Activated CD4-positive, alpha-beta memory T cell treated with anti-CD3 and anti-CD28 coated beads for 36 hours (primary cell): Measurements from ENCODE around the gene IGFLR1. TPM values are rescaled to one million over a fixed set of nuclear protein-coding genes. Genes with fewer than 3 reads are reported as not detected.

ENCODE experiments used
- CTCF ChIA-PET: fragments of 350-600 bp; sonication (Branson Sonifier 250); formaldehyde crosslinking; loops from one replicate; lab custom pipeline; 2021; ENCODE audit warnings: antibody characterized with exemption, inconsistent platforms; lab: Charles Lee
- POLR2A ChIA-PET: fragments of 350-600 bp; sonication (Branson Sonifier 250); formaldehyde crosslinking; loops from one replicate; lab custom pipeline; 2021; ENCODE audit warnings: antibody characterized with exemption; lab: Charles Lee
- DNase-seq: peaks from one replicate; pipeline ENCODE4 v3.0.0-alpha.2; 2020
- H3K27ac Mint-ChIP-seq: one replicate; pipeline ENCODE4 v1.8.0; 2021; ENCODE audit warnings: mixed read lengths
- H3K27me3 Mint-ChIP-seq: one replicate; pipeline ENCODE4 v1.8.0; 2021; ENCODE audit warnings: mixed read lengths
- H3K36me3 Mint-ChIP-seq: one replicate; pipeline ENCODE4 v1.8.0; 2021; ENCODE audit warnings: mixed read lengths
- H3K4me1 Mint-ChIP-seq: one replicate; pipeline ENCODE4 v1.8.0; 2021; ENCODE audit warnings: low read depth, mixed read lengths
- H3K4me3 Mint-ChIP-seq: one replicate; pipeline ENCODE4 v1.8.0; 2021; ENCODE audit warnings: mild to moderate bottlenecking, mixed read lengths
- H3K9me3 Mint-ChIP-seq: one replicate; pipeline ENCODE4 v1.8.0; 2021; ENCODE audit warnings: mixed read lengths
- intact Hi-C: fragments of 100-400 bp; cut with micrococcal nuclease; formaldehyde crosslinking; loops from one replicate; pipeline ENCODE4 v1.15.1; 2023
- total RNA-seq, 2 experiments: library from RNA; stranded (reverse); gene quantifications; one replicate each; pipeline ENCODE4 v1.2.3, GENCODE V29; 2021

IGFLR1 gene
- total RNA-seq, 2 experiments from 2014 or later = 90.1 to 92.8 TPM

DNA sequence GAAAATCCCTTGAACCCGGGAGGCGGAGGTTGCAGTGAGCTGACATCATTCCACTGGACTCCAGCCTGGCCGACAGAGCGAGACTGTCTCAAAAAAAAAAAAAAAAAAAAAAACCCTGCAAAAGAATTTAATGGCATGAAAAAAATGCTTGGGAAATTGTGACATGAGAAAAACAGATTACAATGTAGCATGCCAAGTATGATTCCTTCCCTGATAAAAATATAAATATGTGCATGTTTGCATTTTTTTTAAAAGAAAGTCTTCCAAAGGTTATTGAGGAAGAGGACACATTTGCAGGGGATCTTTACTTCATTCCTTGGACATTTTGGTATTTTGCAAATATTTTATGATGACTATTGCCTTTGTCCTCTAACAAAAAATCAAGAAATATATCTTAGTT is 52.4 kb downstream of the IGFLR1 start:
- ChIA-PET CTCF (interaction anchor here (16.2 kb wide), 1 partner anchor 24 kb away, joined by 197 read pairs; no protein-coding TSS in a partner anchor), POLR2A (no interaction called here)
- no peak overlapping the region for H3K27ac Mint-ChIP-seq
- H3K9me3 Mint-ChIP-seq = no peaks in the 10 kb centered on the region
- no peak overlapping the region for H3K4me3 Mint-ChIP-seq
- H3K36me3 Mint-ChIP-seq = no peaks in the 10 kb centered on the region
- DNase-seq = no peak
- no peaks in the 10 kb centered on the region for H3K27me3 Mint-ChIP-seq
- intact Hi-C loops = loop anchor here (5.0 kb wide), 1 partner anchor 177 kb away; the partner anchor contains the start of gene APLP1
- H3K4me1 Mint-ChIP-seq = peaks cover 6% of the 10 kb centered on the region

Other genes with a start within 250 kb of the IGFLR1 start
- 1 to 10 TPM; 2.1 to 2.4 TPM for gene DMKN, start 228.8 kb downstream of the IGFLR1 start, total RNA-seq
- gene SBSN, start 214.1 kb downstream of the IGFLR1 start, total RNA-seq = under 1 TPM in 1 of 2 experiments, not detected in 1; 0.10 TPM
- not detected for gene GAPDHS, start 209.0 kb downstream of the IGFLR1 start, total RNA-seq
- 10 to 100 TPM; 73.5 to 81.9 TPM for gene TMEM147, start 196.8 kb downstream of the IGFLR1 start, total RNA-seq
- gene ATP4A, start 178.8 kb downstream of the IGFLR1 start, total RNA-seq = not detected
- gene PMIS2, start 156.3 kb downstream of the IGFLR1 start, total RNA-seq = not detected
- 10 to 100 TPM; 36.6 to 43.1 TPM for gene HAUS5, start 129.7 kb downstream of the IGFLR1 start, total RNA-seq
- gene RBM42, start 113.4 kb downstream of the IGFLR1 start, total RNA-seq = 10 to 100 TPM; 86.4 to 88.0 TPM
- under 1 TPM; 0.70 to 0.83 TPM for gene ETV2, start 100.7 kb downstream of the IGFLR1 start, total RNA-seq
- 100 to 1,000 TPM; 444 to 453 TPM for gene COX6B1, start 94.1 kb downstream of the IGFLR1 start, total RNA-seq
- 1 to 10 TPM in 1 of 2 experiments, under 1 TPM in 1; 0.90 to 1.0 TPM for gene UPK1A, start 75.9 kb downstream of the IGFLR1 start, total RNA-seq
- 100 to 1,000 TPM; 226 to 228 TPM for gene ZBTB32, start 37.9 kb downstream of the IGFLR1 start, total RNA-seq
- 10 to 100 TPM; 47.0 to 54.2 TPM for gene KMT2B, start 24.4 kb downstream of the IGFLR1 start, total RNA-seq
- 10 to 100 TPM; 34.6 to 37.8 TPM for gene U2AF1L4, start 3.0 kb upstream of the IGFLR1 start, total RNA-seq
- 10 to 100 TPM; 46.7 to 47.9 TPM for gene PSENEN, start 3.2 kb upstream of the IGFLR1 start, total RNA-seq
- 1 to 10 TPM; 7.5 TPM for gene LIN37, start 6.1 kb upstream of the IGFLR1 start, total RNA-seq
- gene HSPB6, start 14.6 kb upstream of the IGFLR1 start, total RNA-seq = under 1 TPM; 0.36 to 0.53 TPM
- gene PROSER3, start 15.7 kb upstream of the IGFLR1 start, total RNA-seq = 10 to 100 TPM; 38.4 to 40.0 TPM
- 10 to 100 TPM; 35.0 to 39.3 TPM for gene ARHGAP33, start 33.1 kb upstream of the IGFLR1 start, total RNA-seq
- gene PRODH2, start 70.4 kb upstream of the IGFLR1 start, total RNA-seq = not detected
- not detected for gene NPHS1, start 110.1 kb upstream of the IGFLR1 start, total RNA-seq
- gene KIRREL2, start 114.5 kb upstream of the IGFLR1 start, total RNA-seq = under 1 TPM; 0.78 to 0.92 TPM
- 1 to 10 TPM; 1.2 to 2.6 TPM for gene APLP1, start 126.1 kb upstream of the IGFLR1 start, total RNA-seq
- gene NFKBID, start 158.1 kb upstream of the IGFLR1 start, total RNA-seq = 10 to 100 TPM; 66.7 to 70.9 TPM
- gene HCST, start 160.1 kb upstream of the IGFLR1 start, total RNA-seq = 10 to 100 TPM; 50.7 to 52.9 TPM
- gene TYROBP, start 165.8 kb upstream of the IGFLR1 start, total RNA-seq = not detected
- 1 to 10 TPM; 8.7 to 9.1 TPM for gene LRFN3, start 193.9 kb upstream of the IGFLR1 start, total RNA-seq